Articular chondrocyte of knee joint (primary cell): ENCODE data around the gene OR14A16. TPM values are rescaled to one million over a fixed set of nuclear protein-coding genes. Genes with fewer than 3 reads are reported as not detected.

ENCODE experiments used
- total RNA-seq: library from RNA; depleted of rRNA; stranded (reverse); fragments of >200 nt; gene quantifications from 2 replicates; pipeline ENCODE4 v1.2.3, GENCODE V29; 2012

OR14A16 gene, protein sequence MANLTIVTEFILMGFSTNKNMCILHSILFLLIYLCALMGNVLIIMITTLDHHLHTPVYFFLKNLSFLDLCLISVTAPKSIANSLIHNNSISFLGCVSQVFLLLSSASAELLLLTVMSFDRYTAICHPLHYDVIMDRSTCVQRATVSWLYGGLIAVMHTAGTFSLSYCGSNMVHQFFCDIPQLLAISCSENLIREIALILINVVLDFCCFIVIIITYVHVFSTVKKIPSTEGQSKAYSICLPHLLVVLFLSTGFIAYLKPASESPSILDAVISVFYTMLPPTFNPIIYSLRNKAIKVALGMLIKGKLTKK
- total RNA-seq = not detected in 2 replicates

DNA sequence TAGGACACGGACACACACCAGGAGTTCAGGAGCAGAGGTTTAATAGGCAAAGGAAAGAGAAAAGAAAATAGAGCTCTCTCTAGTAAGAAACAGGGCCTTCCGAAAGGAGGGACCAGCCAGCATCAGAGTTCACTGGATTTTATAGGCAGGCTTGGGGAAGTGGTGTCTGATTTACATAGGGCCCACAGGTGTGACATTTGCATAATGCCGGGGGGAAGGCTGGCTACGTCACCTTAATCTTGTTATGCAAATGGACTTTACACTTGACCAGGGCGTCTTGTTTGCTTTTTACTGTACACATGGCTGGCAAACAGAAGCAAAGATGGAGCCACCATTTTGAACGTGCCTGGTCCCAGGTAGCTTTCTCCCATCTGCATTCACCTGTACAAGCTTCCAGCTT, at the start of gene OR14A16:
TSS of gene OR14A16 (minus strand) at position 97 of the 400 bp plus-strand sequence. CDS start 8,390 bp downstream, outside the sequence.

DNA sequence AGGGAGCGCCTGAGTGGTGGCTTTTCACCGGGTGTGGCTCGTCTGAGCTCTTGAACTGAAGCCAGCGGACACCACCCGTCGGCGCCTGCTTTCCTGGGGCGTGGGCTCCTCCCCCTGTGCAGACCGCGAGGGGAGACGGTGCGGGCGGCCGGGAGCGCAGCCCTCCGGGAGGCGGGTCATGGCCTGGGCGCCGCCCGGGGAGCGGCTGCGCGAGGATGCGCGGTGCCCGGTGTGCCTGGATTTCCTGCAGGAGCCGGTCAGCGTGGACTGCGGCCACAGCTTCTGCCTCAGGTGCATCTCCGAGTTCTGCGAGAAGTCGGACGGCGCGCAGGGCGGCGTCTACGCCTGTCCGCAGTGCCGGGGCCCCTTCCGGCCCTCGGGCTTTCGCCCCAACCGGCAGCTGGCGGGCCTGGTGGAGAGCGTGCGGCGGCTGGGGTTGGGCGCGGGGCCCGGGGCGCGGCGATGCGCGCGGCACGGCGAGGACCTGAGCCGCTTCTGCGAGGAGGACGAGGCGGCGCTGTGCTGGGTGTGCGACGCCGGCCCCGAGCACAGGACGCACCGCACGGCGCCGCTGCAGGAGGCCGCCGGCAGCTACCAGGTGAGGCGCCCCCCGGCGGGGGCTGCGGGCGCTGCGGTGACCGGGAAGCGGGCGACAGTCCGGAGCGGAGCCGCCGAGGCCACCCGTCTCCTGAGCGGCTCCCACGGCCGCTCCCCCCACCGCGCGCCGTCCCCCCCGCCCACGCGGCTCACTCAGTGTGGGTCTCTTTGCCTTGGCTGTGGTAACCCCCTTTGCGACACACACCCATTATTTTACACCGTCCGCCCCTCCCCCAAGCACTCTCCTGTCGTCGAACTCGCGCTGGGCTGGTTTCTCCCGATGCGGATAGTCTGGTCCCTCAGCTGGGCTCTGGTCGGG, 33.4 kb upstream of the OR14A16 start, which contains the start of gene TRIM58:
TSS of gene TRIM58 (plus strand) at position 119 of the 916 bp plus-strand sequence. CDS start at position 179, 60 bp downstream.

DNA sequence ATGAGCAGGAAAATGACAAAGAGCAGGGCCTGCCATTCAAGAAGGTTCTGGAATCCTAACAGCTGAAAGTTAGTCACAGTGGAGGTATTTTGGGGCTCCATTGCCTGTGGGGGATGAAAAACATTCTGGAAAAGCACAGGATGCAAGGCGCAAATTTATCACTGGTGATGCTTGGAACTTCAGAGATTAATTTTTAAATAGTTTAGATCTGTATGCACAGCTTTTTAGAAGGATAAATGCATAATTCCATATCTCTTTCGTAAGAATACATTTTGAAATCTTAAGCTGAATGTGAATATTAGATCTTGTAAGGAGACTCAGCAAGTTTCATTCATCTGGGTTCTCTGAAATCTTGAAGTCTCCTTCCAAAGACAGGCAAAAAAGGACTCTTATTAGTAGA, 17.9 kb upstream of the OR14A16 start, which contains the start of gene OR11L1:
TSS of gene OR11L1 (minus strand) at position 101 of the 400 bp plus-strand sequence. CDS start at position 101, 0 bp downstream.

Other genes with a start within 250 kb of the OR14A16 start
- gene OR2G2, start 235.8 kb downstream of the OR14A16 start, total RNA-seq = not detected in 2 replicates
- not detected in 2 replicates for gene OR2G3, start 218.5 kb downstream of the OR14A16 start, total RNA-seq
- gene OR13G1, start 144.4 kb downstream of the OR14A16 start, total RNA-seq = not detected in 2 replicates
- gene OR6F1, start 107.5 kb downstream of the OR14A16 start, total RNA-seq = not detected in 2 replicates
- not detected in 2 replicates for gene OR14K1, start 85.5 kb downstream of the OR14A16 start, total RNA-seq
- gene OR14A2, start 76.0 kb downstream of the OR14A16 start, total RNA-seq = not detected in 2 replicates
- gene OR1C1, start 63.6 kb downstream of the OR14A16 start, total RNA-seq = not detected in 2 replicates
- gene OR11L1, start 17.8 kb upstream of the OR14A16 start, total RNA-seq = not detected in 2 replicates
- 0.43 and 0.65 TPM in 2 replicates for gene TRIM58, start 33.1 kb upstream of the OR14A16 start, total RNA-seq
- 0.11 and 0.39 TPM in 2 replicates for gene OR2W3, start 71.5 kb upstream of the OR14A16 start, total RNA-seq
- gene OR2T8, start 96.1 kb upstream of the OR14A16 start, total RNA-seq = not detected in 2 replicates
- gene OR2AJ1, start 100.8 kb upstream of the OR14A16 start, total RNA-seq = not detected in 2 replicates
- not detected in 2 replicates for gene OR2L8, start 124.7 kb upstream of the OR14A16 start, total RNA-seq
- not detected in 2 replicates for gene OR2AK2, start 141.1 kb upstream of the OR14A16 start, total RNA-seq
- 0.13 TPM in 1 of 2 replicates, not detected in the other for gene OR2L5, start 189.5 kb upstream of the OR14A16 start, total RNA-seq
- under 0.01 TPM in 2 replicates for gene OR2L2, start 206.0 kb upstream of the OR14A16 start, total RNA-seq
- gene OR2L3, start 222.7 kb upstream of the OR14A16 start, total RNA-seq = not detected in 2 replicates